Measurements from ENCODE around the gene VTI1A. TPM values are rescaled to one million over a fixed set of nuclear protein-coding genes. Genes with fewer than 3 reads are reported as not detected.
A peak's percentile ranks its signal among the peaks of the same experiment; 100 is the strongest.

Gene VTI1A
- total and polyA plus RNA-seq, 2 experiments from 2014 or later = 20.4 to 39.8 TPM

- WGBS (ENCODE audit: low lambda C conversion rate, missing lambda C conversion rate) = 53% methylated on average over 10 of the region's 10 CpGs
- no peaks in the 10 kb centered on the region for H3K79me2 ChIP-seq
- no peak overlapping the region for H3K4me3 ChIP-seq
- no peak for DNase-seq (ENCODE audit: low spot score)
- H3K27me3 ChIP-seq = no peaks in the 10 kb centered on the region
- H3K9me2 ChIP-seq (replicated peaks; ENCODE audit: insufficient read depth) = no peaks in the 10 kb centered on the region
- no peaks in the 10 kb centered on the region for H3K36me3 ChIP-seq (replicated peaks; ENCODE audit: insufficient read depth, low read depth)
- H3K27ac ChIP-seq = no peak overlapping the region
- H4K20me1 ChIP-seq (ENCODE audit: insufficient read depth, poor library complexity, severe bottlenecking) = no peaks in the 10 kb centered on the region
- H3K4me2 ChIP-seq = peak overlapping the region; percentile 63
- H2AFZ ChIP-seq = no peak overlapping the region
- no peaks in the 10 kb centered on the region for H3K9me3 ChIP-seq (ENCODE audit: low read depth)
- H3K4me1 ChIP-seq (ENCODE audit: insufficient read depth) = peaks cover 4% of the 10 kb centered on the region
- TF ChIP-seq EZH2phosphoT487 (IDR thresholded peaks at IDR 0.05; ENCODE audit: low read depth, severe bottlenecking, unreplicated experiment) (no peak), CTCF (IDR thresholded peaks at IDR 0.05; ENCODE audit: poor library complexity) (peak; percentile 39)
These were observed 79.9 kb downstream of the VTI1A start for GRCh38 chr10:112526906-112527305.

GRCh38 chr10:112528235-112528634 lies 81.2 kb downstream of the VTI1A start:
- no peak overlapping the region for H2AFZ ChIP-seq
- WGBS (ENCODE audit: low lambda C conversion rate, missing lambda C conversion rate) = 54% methylated on average over 1 of the region's 1 CpG
- H3K27me3 ChIP-seq = no peaks in the 10 kb centered on the region
- no peak overlapping the region for H3K27ac ChIP-seq
- DNase-seq (ENCODE audit: low spot score) = no peak
- no peak overlapping the region for H3K4me3 ChIP-seq
- peaks cover 4% of the 10 kb centered on the region for H3K4me1 ChIP-seq (ENCODE audit: insufficient read depth)
- H3K4me2 ChIP-seq = no peak overlapping the region
- H3K9me3 ChIP-seq (ENCODE audit: low read depth) = no peaks in the 10 kb centered on the region
- TF ChIP-seq CTCF (IDR thresholded peaks at IDR 0.05; ENCODE audit: poor library complexity) (no peak), EZH2phosphoT487 (IDR thresholded peaks at IDR 0.05; ENCODE audit: low read depth, severe bottlenecking, unreplicated experiment) (no peak), EZH2 (IDR thresholded peaks at IDR 0.05; ENCODE audit: borderline replicate concordance) (no peak)
- H3K36me3 ChIP-seq (replicated peaks; ENCODE audit: insufficient read depth, low read depth) = no peaks in the 10 kb centered on the region
- H4K20me1 ChIP-seq (ENCODE audit: insufficient read depth, poor library complexity, severe bottlenecking) = no peaks in the 10 kb centered on the region
- no peaks in the 10 kb centered on the region for H3K79me2 ChIP-seq
- H3K9me2 ChIP-seq (replicated peaks; ENCODE audit: insufficient read depth) = no peaks in the 10 kb centered on the region

- H3K4me3 ChIP-seq = no peak overlapping the region
- H3K27ac ChIP-seq = no peak overlapping the region
- TF ChIP-seq EZH2 (IDR thresholded peaks at IDR 0.05; ENCODE audit: borderline replicate concordance) = no peak
- no peak for TF ChIP-seq CTCF (IDR thresholded peaks at IDR 0.05; ENCODE audit: poor library complexity)
- no peak for TF ChIP-seq EZH2phosphoT487 (IDR thresholded peaks at IDR 0.05; ENCODE audit: low read depth, severe bottlenecking, unreplicated experiment)
- peaks cover 5% of the 10 kb centered on the region for H3K4me1 ChIP-seq (ENCODE audit: insufficient read depth)
- WGBS (ENCODE audit: low lambda C conversion rate, missing lambda C conversion rate) = 80% methylated on average over 6 of the region's 6 CpGs
- no peaks in the 10 kb centered on the region for H3K79me2 ChIP-seq
- no peaks in the 10 kb centered on the region for H3K36me3 ChIP-seq (replicated peaks; ENCODE audit: insufficient read depth, low read depth)
- no peaks in the 10 kb centered on the region for H3K27me3 ChIP-seq
- no peak overlapping the region for H3K4me2 ChIP-seq
- no peaks in the 10 kb centered on the region for H3K9me3 ChIP-seq (ENCODE audit: low read depth)
- no peaks in the 10 kb centered on the region for H3K9me2 ChIP-seq (replicated peaks; ENCODE audit: insufficient read depth)
- DNase-seq (ENCODE audit: low spot score) = no peak
- no peak overlapping the region for H2AFZ ChIP-seq
- H4K20me1 ChIP-seq (ENCODE audit: insufficient read depth, poor library complexity, severe bottlenecking) = no peaks in the 10 kb centered on the region
These were observed 84.4 kb downstream of the VTI1A start for GRCh38 chr10:112531421-112531820.

GRCh38 chr10:112532189-112532588 lies 85.2 kb downstream of the VTI1A start:
- Histone ChIP-seq H3K79me2 (no peaks in the 10 kb centered on the region), H3K4me3 (no peak overlapping the region), H3K9me3 (ENCODE audit: low read depth) (no peaks in the 10 kb centered on the region), H4K20me1 (ENCODE audit: insufficient read depth, poor library complexity, severe bottlenecking) (no peaks in the 10 kb centered on the region), H3K36me3 (replicated peaks; ENCODE audit: insufficient read depth, low read depth) (no peaks in the 10 kb centered on the region), H3K27me3 (no peaks in the 10 kb centered on the region), H3K9me2 (replicated peaks; ENCODE audit: insufficient read depth) (no peaks in the 10 kb centered on the region), H2AFZ (no peak overlapping the region), H3K27ac (no peak overlapping the region), H3K4me1 (ENCODE audit: insufficient read depth) (peaks cover 5% of the 10 kb centered on the region), H3K4me2 (peak overlapping the region; percentile 26)
- 64% methylated on average over 6 of the region's 6 CpGs for WGBS (ENCODE audit: low lambda C conversion rate, missing lambda C conversion rate)
- DNase-seq (ENCODE audit: low spot score) = no peak
- no peak for TF ChIP-seq EZH2phosphoT487 (IDR thresholded peaks at IDR 0.05; ENCODE audit: low read depth, severe bottlenecking, unreplicated experiment)
- TF ChIP-seq EZH2 (IDR thresholded peaks at IDR 0.05; ENCODE audit: borderline replicate concordance) = no peak
- no peak for TF ChIP-seq CTCF (IDR thresholded peaks at IDR 0.05; ENCODE audit: poor library complexity)
